Rectal smooth muscle tissue (tissue), 1 donor: ENCODE data around the gene VTN.
"Not testable (repeated sequence)": the region's sequence is repeated elsewhere in the genome, so short reads cannot be mapped to it uniquely, and the experiment has no call there.

Experiments used
- H3K27ac ChIP-seq: one replicate; pipeline ENCODE4 v1.7.0; 2013; ENCODE audit warnings: low read depth, low read length, inconsistent platforms
- H3K27me3 ChIP-seq: one replicate; pipeline ENCODE4 v1.7.0; 2013; ENCODE audit warnings: low read length; ENCODE audit not compliant: control insufficient read depth, insufficient read depth
- H3K36me3 ChIP-seq: one replicate; pipeline ENCODE4 v1.7.0; 2013; ENCODE audit warnings: low read length; ENCODE audit not compliant: control insufficient read depth, insufficient read depth
- H3K4me1 ChIP-seq: one replicate; pipeline ENCODE4 v1.7.0; 2013; ENCODE audit warnings: low read length; ENCODE audit not compliant: control insufficient read depth, insufficient read depth
- H3K4me3 ChIP-seq: one replicate; pipeline ENCODE4 v1.7.0; 2013; ENCODE audit warnings: low read length
- H3K9ac ChIP-seq: one replicate; pipeline ENCODE4 v1.7.0; 2013; ENCODE audit warnings: low read length

Gene VTN

GRCh38 chr17:28344011-28344410, 26.1 kb downstream of the VTN start:
- Histone ChIP-seq H3K36me3 (peaks cover 65% of the 10 kb centered on the region), H3K4me1 (no peaks in the 10 kb centered on the region), H3K9ac (no peak overlapping the region), H3K27ac (no peak overlapping the region), H3K27me3 (no peaks in the 10 kb centered on the region), H3K4me3 (no peak overlapping the region)

- H3K27me3 ChIP-seq: no peaks in the 10 kb centered on the region
- H3K36me3 ChIP-seq: peaks cover 60% of the 10 kb centered on the region
- H3K27ac ChIP-seq: no peak overlapping the region
- H3K4me3 ChIP-seq: no peak overlapping the region
- no peaks in the 10 kb centered on the region for H3K4me1 ChIP-seq
- no peak overlapping the region for H3K9ac ChIP-seq
Observed at GRCh38 chr17:28343491-28343932, 26.6 kb downstream of the VTN start.

GRCh38 chr17:28342313-28342712, 27.8 kb downstream of the VTN start:
- Histone ChIP-seq H3K4me3 (no peak overlapping the region), H3K27ac (no peak overlapping the region), H3K4me1 (no peaks in the 10 kb centered on the region), H3K36me3 (peaks cover 51% of the 10 kb centered on the region), H3K9ac (no peak overlapping the region), H3K27me3 (no peaks in the 10 kb centered on the region)

GRCh38 chr17:28341516-28341915, 28.6 kb downstream of the VTN start:
- H3K36me3 ChIP-seq: peaks cover 45% of the 10 kb centered on the region
- peaks cover 4% of the 10 kb centered on the region for H3K4me1 ChIP-seq

GRCh38 chr17:28340374-28340773, 29.7 kb downstream of the VTN start:
- Histone ChIP-seq H3K27me3 (no peaks in the 10 kb centered on the region), H3K27ac (no peak overlapping the region), H3K4me3 (no peak overlapping the region), H3K36me3 (peaks cover 39% of the 10 kb centered on the region), H3K4me1 (peaks cover 4% of the 10 kb centered on the region), H3K9ac (no peak overlapping the region)

More at GRCh38 chr17:28341516-28341915, 28.6 kb downstream of the VTN start:
- Histone ChIP-seq H3K27ac (no peak overlapping the region), H3K4me3 (no peak overlapping the region), H3K27me3 (no peaks in the 10 kb centered on the region), H3K9ac (no peak overlapping the region)

- Histone ChIP-seq H3K9ac (no peak overlapping the region), H3K4me1 (peaks cover 6% of the 10 kb centered on the region), H3K4me3 (no peak overlapping the region), H3K27ac (no peak overlapping the region), H3K27me3 (no peaks in the 10 kb centered on the region), H3K36me3 (peaks cover 37% of the 10 kb centered on the region)
Observed at GRCh38 chr17:28339431-28339830, 30.7 kb downstream of the VTN start.

- not testable (repeated sequence) for H3K27me3 ChIP-seq, H3K9ac ChIP-seq, H3K27ac ChIP-seq, H3K4me1 ChIP-seq, H3K4me3 ChIP-seq
- peaks cover 34% of the 10 kb centered on the region for H3K36me3 ChIP-seq
Observed at GRCh38 chr17:28338769-28339212, 31.3 kb downstream of the VTN start.

- Histone ChIP-seq H3K27me3 (no peaks in the 10 kb centered on the region), H3K4me1 (peaks cover 8% of the 10 kb centered on the region), H3K27ac (no peak overlapping the region), H3K36me3 (peaks cover 30% of the 10 kb centered on the region), H3K4me3 (no peak overlapping the region), H3K9ac (no peak overlapping the region)
Observed at GRCh38 chr17:28338056-28338768, 31.9 kb downstream of the VTN start.

GRCh38 chr17:28335959-28336871, 33.9 kb downstream of the VTN start:
- Histone ChIP-seq H3K36me3 (peaks cover 20% of the 10 kb centered on the region), H3K4me3 (peak overlapping the region; percentile 92), H3K4me1 (peaks cover 8% of the 10 kb centered on the region), H3K27me3 (no peaks in the 10 kb centered on the region), H3K9ac (peak overlapping the region; percentile 74), H3K27ac (peak overlapping the region; percentile 92)

GRCh38 chr17:28335201-28335958, 34.7 kb downstream of the VTN start, which contains the start of the genes IFT20 and TNFAIP1:
Gene IFT20, minus strand, starts transcription at chr17:28335472. Its CDS starts 3,487 bp downstream, at chr17:28331985.
Gene TNFAIP1, plus strand, starts transcription at chr17:28335761. Its CDS starts 3,761 bp downstream, at chr17:28339522.
- Histone ChIP-seq H3K9ac (peak within 1 kb of the TSS; percentile 78), H3K27me3 (no peaks in the 10 kb centered on the region), H3K36me3 (peaks cover 17% of the 10 kb centered on the region), H3K4me3 (peak within 1 kb of the TSS; percentile 96), H3K4me1 (peaks cover 8% of the 10 kb centered on the region), H3K27ac (peak within 1 kb of the TSS; percentile 92)

- Histone ChIP-seq H3K27ac (peak overlapping the region; percentile 85), H3K4me1 (peaks cover 8% of the 10 kb centered on the region), H3K4me3 (peak overlapping the region; percentile 96), H3K27me3 (no peaks in the 10 kb centered on the region), H3K9ac (peak overlapping the region; percentile 78), H3K36me3 (peaks cover 17% of the 10 kb centered on the region)
Observed at GRCh38 chr17:28334666-28335200, 35.4 kb downstream of the VTN start.
